ENCODE results near the gene SORCS3. TPM values are rescaled to one million over a fixed set of nuclear protein-coding genes. Genes with fewer than 3 reads are reported as not detected.

Gene SORCS3
- total RNA-seq, 1 donor from 2014 or later: 0.26 TPM

- H3K9ac ChIP-seq: no peak overlapping the region
- no peaks in the 10 kb centered on the region for H3K36me3 Mint-ChIP-seq
- H3K4me1 ChIP-seq: peaks cover 7% of the 10 kb centered on the region
Observed at GRCh38 chr10:105161767-105162166, 520.7 kb downstream of the SORCS3 start.

GRCh38 chr10:105170521-105170920 lies 529.4 kb downstream of the SORCS3 start:
- Histone ChIP-seq H3K4me2 (no peak overlapping the region), H3K27me3 (no peaks in the 10 kb centered on the region), H3K36me3 (no peaks in the 10 kb centered on the region), H3K27ac (no peak overlapping the region), H3K4me1 (no peaks in the 10 kb centered on the region), H3K79me2 (ENCODE audit: low read depth) (no peaks in the 10 kb centered on the region), H3F3A (ENCODE audit: low read depth) (no peaks in the 10 kb centered on the region), H3K9me3 (ENCODE audit: low read depth) (no peaks in the 10 kb centered on the region), H3K4me3 (no peak overlapping the region), H2AFZ (replicated peaks) (no peak overlapping the region), H3K9ac (no peak overlapping the region), H4K20me1 (ENCODE audit: low read depth) (no peaks in the 10 kb centered on the region)
- H3K27ac Mint-ChIP-seq: no peak overlapping the region
- no peak for DNase-seq (ENCODE audit: low spot score)
- H3K36me3 Mint-ChIP-seq: no peaks in the 10 kb centered on the region
- no peaks in the 10 kb centered on the region for H3K9me3 Mint-ChIP-seq
- H3K4me1 Mint-ChIP-seq: no peaks in the 10 kb centered on the region
- no peak overlapping the region for H3K4me3 Mint-ChIP-seq
- TF ChIP-seq EZH2 (IDR thresholded peaks at IDR 0.05): no peak
- TF ChIP-seq EZH2phosphoT487 (IDR thresholded peaks at IDR 0.05): no peak
- no peak for TF ChIP-seq CTCF (IDR thresholded peaks at IDR 0.05)
- peaks cover 2% of the 10 kb centered on the region for H3K27me3 Mint-ChIP-seq (ENCODE audit: insufficient read depth, low read depth)

More at GRCh38 chr10:105161767-105162166, 520.7 kb downstream of the SORCS3 start:
- Histone ChIP-seq H3K27me3 (no peaks in the 10 kb centered on the region), H3K4me2 (no peak overlapping the region), H2AFZ (replicated peaks) (no peak overlapping the region), H3K9me3 (ENCODE audit: low read depth) (no peaks in the 10 kb centered on the region), H4K20me1 (ENCODE audit: low read depth) (no peaks in the 10 kb centered on the region), H3F3A (ENCODE audit: low read depth) (no peaks in the 10 kb centered on the region), H3K79me2 (ENCODE audit: low read depth) (no peaks in the 10 kb centered on the region), H3K27ac (no peak overlapping the region), H3K36me3 (no peaks in the 10 kb centered on the region), H3K4me3 (no peak overlapping the region)
- H3K27me3 Mint-ChIP-seq (ENCODE audit: insufficient read depth, low read depth): no peaks in the 10 kb centered on the region
- peaks cover 3% of the 10 kb centered on the region for H3K9me3 Mint-ChIP-seq
- H3K4me3 Mint-ChIP-seq: no peak overlapping the region
- no peak for DNase-seq (ENCODE audit: low spot score)
- peaks cover 23% of the 10 kb centered on the region for H3K4me1 Mint-ChIP-seq
- TF ChIP-seq CTCF (IDR thresholded peaks at IDR 0.05): no peak
- TF ChIP-seq EZH2phosphoT487 (IDR thresholded peaks at IDR 0.05): no peak
- TF ChIP-seq EZH2 (IDR thresholded peaks at IDR 0.05): no peak
- H3K27ac Mint-ChIP-seq: no peak overlapping the region

- no peak overlapping the region for H3K4me2 ChIP-seq
Observed at GRCh38 chr10:105171945-105172344, 530.9 kb downstream of the SORCS3 start.

More at GRCh38 chr10:105171945-105172344, 530.9 kb downstream of the SORCS3 start:
- H3K9me3 ChIP-seq (ENCODE audit: low read depth): no peaks in the 10 kb centered on the region
- H4K20me1 ChIP-seq (ENCODE audit: low read depth): no peaks in the 10 kb centered on the region
- no peak overlapping the region for H3K9ac ChIP-seq
- H3K4me1 Mint-ChIP-seq: no peaks in the 10 kb centered on the region
- no peak overlapping the region for H2AFZ ChIP-seq (replicated peaks)
- H3K27me3 ChIP-seq: no peaks in the 10 kb centered on the region
- H3K27ac Mint-ChIP-seq: no peak overlapping the region
- H3K4me3 Mint-ChIP-seq: no peak overlapping the region
- no peak overlapping the region for H3K4me3 ChIP-seq
- no peaks in the 10 kb centered on the region for H3K79me2 ChIP-seq (ENCODE audit: low read depth)
- no peak overlapping the region for H3K27ac ChIP-seq
- no peaks in the 10 kb centered on the region for H3K36me3 ChIP-seq
- H3K36me3 Mint-ChIP-seq: no peaks in the 10 kb centered on the region
- no peak for TF ChIP-seq EZH2 (IDR thresholded peaks at IDR 0.05)
- TF ChIP-seq EZH2phosphoT487 (IDR thresholded peaks at IDR 0.05): no peak
- no peak for TF ChIP-seq CTCF (IDR thresholded peaks at IDR 0.05)
- no peaks in the 10 kb centered on the region for H3K9me3 Mint-ChIP-seq
- H3K27me3 Mint-ChIP-seq (ENCODE audit: insufficient read depth, low read depth): peaks cover 2% of the 10 kb centered on the region
- H3F3A ChIP-seq (ENCODE audit: low read depth): no peaks in the 10 kb centered on the region
- DNase-seq (ENCODE audit: low spot score): no peak
- H3K4me1 ChIP-seq: no peaks in the 10 kb centered on the region

Measured in neural progenitor cell (in vitro differentiated cells).